LoVo (cell line): ENCODE data around the gene TTC9.

Source experiments
- DNase-seq: peaks from one replicate; pipeline ENCODE4 v3.0.0-alpha.2; 2016; ENCODE audit warnings: low spot score

The TTC9 gene

GRCh38 chr14:70716483-70716882, 74.8 kb downstream of the TTC9 start:
- DNase-seq: no peak

- DNase-seq: peak; percentile 80
These were observed 75.2 kb downstream of the TTC9 start for GRCh38 chr14:70716958-70717357.

GRCh38 chr14:70718383-70719118, 76.8 kb downstream of the TTC9 start:
- DNase-seq: peak; percentile 79

GRCh38 chr14:70721542-70721941, 79.8 kb downstream of the TTC9 start:
- DNase-seq: no peak

- no peak for DNase-seq
These were observed 80.7 kb downstream of the TTC9 start for GRCh38 chr14:70722418-70722817.

- no peak for DNase-seq
These were observed 81.6 kb downstream of the TTC9 start for GRCh38 chr14:70723276-70723675.

GRCh38 chr14:70724110-70724509, 82.4 kb downstream of the TTC9 start:
- no peak for DNase-seq

GRCh38 chr14:70724944-70725343, 83.2 kb downstream of the TTC9 start:
- DNase-seq: no peak
